Mesenchymal stem cell (in vitro differentiated cells and primary cell): ENCODE results near the gene PARD3.
A peak's percentile ranks its signal among the peaks of the same experiment; 100 is the strongest.

Source experiments
- DNase-seq: peaks from one replicate; pipeline ENCODE4 v3.0.0-alpha.2; 2013
- H2AFZ ChIP-seq: one replicate; pipeline ENCODE4 v1.6.1; 2013; ENCODE audit warnings: low read depth, mild to moderate bottlenecking, control low read depth, inconsistent platforms, low read length, moderate library complexity
- H2AK5ac ChIP-seq: 2 replicates; pipeline ENCODE4 v1.6.1; 2013; ENCODE audit warnings: low read length, moderate library complexity, mild to moderate bottlenecking, inconsistent platforms; ENCODE audit not compliant: severe bottlenecking
- H2BK120ac ChIP-seq: one replicate; pipeline ENCODE4 v1.6.1; 2013; ENCODE audit warnings: low read depth, mild to moderate bottlenecking, inconsistent platforms, low read length, moderate library complexity
- H2BK12ac ChIP-seq, 2 experiments: one replicate each; pipeline ENCODE4 v1.6.1; 2013; ENCODE audit warnings: inconsistent platforms in 2 of 2, low read length in 2 of 2, mild to moderate bottlenecking in 2 of 2, moderate library complexity in 2 of 2, control low read depth in 1 of 2
- H2BK15ac ChIP-seq: one replicate; pipeline ENCODE4 v1.6.1; 2013; ENCODE audit warnings: mild to moderate bottlenecking, low read depth, inconsistent platforms; ENCODE audit not compliant: poor library complexity, severe bottlenecking
- H2BK5ac ChIP-seq: 2 replicates; pipeline ENCODE4 v1.6.1; 2013; ENCODE audit warnings: low read depth, mild to moderate bottlenecking, low read length, control low read depth, inconsistent platforms; ENCODE audit not compliant: poor library complexity, severe bottlenecking
- H3K14ac ChIP-seq, 2 experiments: one replicate each; pipeline ENCODE4 v1.6.1; 2013; ENCODE audit warnings: inconsistent platforms in 2 of 2, low read length in 2 of 2, control low read depth in 1 of 2, mild to moderate bottlenecking in 1 of 2, moderate library complexity in 1 of 2
- H3K18ac ChIP-seq, 2 experiments: one replicate each; pipeline ENCODE4 v1.6.1; 2013; ENCODE audit warnings: inconsistent platforms in 2 of 2, low read length in 2 of 2, control low read depth in 1 of 2, low read depth in 1 of 2, mild to moderate bottlenecking in 1 of 2
- H3K23ac ChIP-seq, 2 experiments: one replicate each; pipeline ENCODE4 v1.6.1; 2013; ENCODE audit warnings: inconsistent platforms in 2 of 2, low read length in 2 of 2, mild to moderate bottlenecking in 2 of 2, moderate library complexity in 2 of 2, control low read depth in 1 of 2
- H3K27ac ChIP-seq: 2 replicates; pipeline ENCODE4 v1.5.1; 2013; ENCODE audit warnings: mild to moderate bottlenecking, moderate library complexity, low read length, control low read depth, inconsistent platforms; ENCODE audit not compliant: poor library complexity, severe bottlenecking
- H3K27me3 ChIP-seq, 2 experiments: 2 replicates each; pipeline versions ENCODE4 v1.6.1 to v1.7.0; 2013; ENCODE audit warnings: low read length in 2 of 2, mild to moderate bottlenecking in 2 of 2, moderate library complexity in 2 of 2, control low read depth in 1 of 2, inconsistent platforms in 1 of 2; ENCODE audit not compliant: control insufficient read depth in 1 of 2, insufficient read depth in 1 of 2
- H3K36me3 ChIP-seq, 2 experiments: 2 replicates each; pipeline versions ENCODE4 v1.6.1 to v1.7.0; 2013; ENCODE audit warnings: low read length in 2 of 2, control low read depth in 1 of 2, inconsistent platforms in 1 of 2, low read depth in 1 of 2, mild to moderate bottlenecking in 1 of 2; ENCODE audit not compliant: insufficient read depth in 2 of 2, control insufficient read depth in 1 of 2
- H3K4ac ChIP-seq, 2 experiments: one replicate each; pipeline ENCODE4 v1.6.1; 2013; ENCODE audit warnings: inconsistent platforms in 2 of 2, low read length in 2 of 2, mild to moderate bottlenecking in 2 of 2, moderate library complexity in 2 of 2, control low read depth in 1 of 2, low read depth in 1 of 2
- H3K4me1 ChIP-seq: 2 replicates; pipeline ENCODE4 v1.6.1; 2013; ENCODE audit warnings: low read depth, low read length, control low read depth; ENCODE audit not compliant: control insufficient read depth, insufficient read depth
- H3K4me2 ChIP-seq: 2 replicates; pipeline ENCODE4 v1.6.1; 2013; ENCODE audit warnings: low read length, mild to moderate bottlenecking, inconsistent platforms; ENCODE audit not compliant: poor library complexity, severe bottlenecking
- H3K4me3 ChIP-seq, 2 experiments: 2 replicates each; pipeline versions ENCODE4 v1.5.1 to v1.7.0; 2013; ENCODE audit warnings: low read length in 2 of 2, mild to moderate bottlenecking in 2 of 2, control low read depth in 1 of 2, low read depth in 1 of 2; ENCODE audit not compliant: insufficient read depth in 1 of 2
- H3K79me1 ChIP-seq: replicated peaks from 2 replicates; pipeline ENCODE4 v1.6.1; 2013; ENCODE audit warnings: mild to moderate bottlenecking, control low read depth, low read length, inconsistent platforms; ENCODE audit not compliant: poor library complexity, severe bottlenecking
- H3K9ac ChIP-seq: 2 replicates; pipeline ENCODE4 v1.7.0; 2013; ENCODE audit warnings: mild to moderate bottlenecking, low read length, moderate library complexity
- H3K9me3 ChIP-seq: 2 replicates; pipeline ENCODE4 v1.7.0; 2013; ENCODE audit warnings: mild to moderate bottlenecking, low read length; ENCODE audit not compliant: control insufficient read depth
- H4K8ac ChIP-seq: one replicate; pipeline ENCODE4 v1.6.1; 2013; ENCODE audit warnings: inconsistent platforms, mild to moderate bottlenecking, low read length, moderate library complexity
- H4K91ac ChIP-seq: one replicate; pipeline ENCODE4 v1.6.1; 2013; ENCODE audit warnings: mild to moderate bottlenecking, low read length, inconsistent platforms
- WGBS: methylation state at CpG from one replicate; pipeline ENCODE4 v1.1.7; 2013; ENCODE audit warnings: mixed read lengths; 5-methylcytosine and 5-hydroxymethylcytosine counted together

The PARD3 gene

DNA sequence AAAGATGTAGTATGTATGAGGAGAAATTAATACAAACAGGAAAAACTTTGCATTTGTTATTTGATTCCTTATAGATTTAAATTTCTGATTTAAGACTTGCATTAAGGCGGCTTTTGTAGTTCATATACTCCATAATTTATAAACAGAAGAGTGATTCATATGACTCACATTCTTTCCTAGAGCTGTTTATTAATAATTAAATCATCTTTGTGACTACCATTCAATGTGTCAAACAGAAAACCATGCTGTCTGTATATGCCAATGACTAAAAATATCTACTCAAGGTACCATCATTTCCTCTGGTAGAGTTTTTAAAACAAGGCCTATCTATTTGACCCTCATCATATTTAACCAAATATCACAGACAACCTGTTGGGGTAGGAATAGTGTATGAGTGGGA is 501.7 kb downstream of the PARD3 start:
- Histone ChIP-seq H2BK120ac (no peak overlapping the region), H2BK5ac (no peak overlapping the region), H2BK15ac (no peak overlapping the region), H3K18ac (no peak overlapping the region), H3K23ac (no peak overlapping the region), H3K9ac (no peak overlapping the region), H2AFZ (no peak overlapping the region), H3K14ac (no peak overlapping the region), H3K4ac (no peak overlapping the region), H3K36me3 (peaks cover 3 to 11% of the 10 kb centered on the region in 2 experiments), H3K27me3 (no peaks in the 10 kb centered on the region), H3K4me2 (no peak overlapping the region), H3K4me1 (peaks cover 2% of the 10 kb centered on the region), H3K4me3 (no peak overlapping the region), H3K79me1 (peaks cover 13% of the 10 kb centered on the region), H2AK5ac (no peak overlapping the region), H3K27ac (no peak overlapping the region), H2BK12ac (no peak overlapping the region), H4K8ac (no peak overlapping the region), H3K9me3 (no peaks in the 10 kb centered on the region), H4K91ac (no peak overlapping the region)
- no peak for DNase-seq
- WGBS: no CpG with 5 or more reads among the region's 1 CpG

DNA sequence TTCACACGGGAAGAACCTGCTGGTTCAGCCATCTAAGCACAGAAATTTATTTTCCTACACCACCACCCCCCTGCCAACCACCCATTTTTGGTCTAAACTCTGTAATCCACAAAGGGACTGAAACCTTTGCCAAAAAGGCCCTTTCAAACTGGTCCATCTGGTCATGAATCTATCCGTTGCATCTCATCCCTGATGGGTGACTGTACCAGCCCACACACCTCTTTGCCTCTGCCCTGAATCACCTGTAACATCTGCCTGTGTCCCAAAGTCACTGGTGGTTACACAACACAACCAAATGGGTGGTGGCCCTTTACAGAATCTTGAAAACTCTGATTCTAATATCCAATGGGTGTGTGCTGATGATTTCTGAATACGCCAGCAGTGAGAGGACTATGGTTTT is 503.4 kb downstream of the PARD3 start:
- no peak overlapping the region for H2BK120ac ChIP-seq
- no peak overlapping the region for H3K14ac ChIP-seq
- no peak overlapping the region for H3K23ac ChIP-seq
- no peak overlapping the region for H4K91ac ChIP-seq
- no peak overlapping the region for H2BK15ac ChIP-seq
- no peak overlapping the region for H2AFZ ChIP-seq
- no peak overlapping the region for H3K27ac ChIP-seq
- no peak overlapping the region for H3K4me2 ChIP-seq
- H2BK5ac ChIP-seq: no peak overlapping the region
- no peak overlapping the region for H3K9ac ChIP-seq
- H3K4me1 ChIP-seq: peaks cover 2% of the 10 kb centered on the region
- H3K36me3 ChIP-seq: peaks cover 5% of the 10 kb centered on the region in 2 experiments
- H2BK12ac ChIP-seq: no peak overlapping the region
- peaks cover 13% of the 10 kb centered on the region for H3K79me1 ChIP-seq
- H3K27me3 ChIP-seq: no peaks in the 10 kb centered on the region
- no peak overlapping the region for H3K18ac ChIP-seq
- WGBS: 98% methylated on average over 3 of the region's 3 CpGs
- no peak overlapping the region for H3K4me3 ChIP-seq
- no peak overlapping the region for H2AK5ac ChIP-seq
- H4K8ac ChIP-seq: no peak overlapping the region
- no peak for DNase-seq
- H3K9me3 ChIP-seq: no peaks in the 10 kb centered on the region
- H3K4ac ChIP-seq: no peak overlapping the region

DNA sequence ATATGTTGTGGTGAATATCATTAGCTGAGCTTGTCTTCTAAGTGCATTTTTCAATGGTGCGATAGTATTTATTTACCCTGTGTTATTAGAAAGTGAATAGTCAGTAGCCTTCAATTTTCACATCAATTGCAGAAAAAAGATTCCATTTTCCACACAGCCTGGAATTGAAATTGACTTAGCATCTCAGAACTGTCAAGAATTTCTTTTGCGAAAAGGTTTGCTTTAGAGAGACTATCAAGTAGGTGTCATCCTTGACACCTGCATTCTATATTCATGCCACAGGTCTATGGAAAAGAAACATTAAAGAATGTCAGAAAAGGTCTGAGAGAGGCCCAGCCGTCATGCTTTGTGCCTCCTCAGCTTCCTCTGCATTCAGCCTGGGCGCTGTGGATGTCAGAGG is 504.9 kb downstream of the PARD3 start:
- Histone ChIP-seq H3K4ac (no peak overlapping the region), H3K4me1 (peaks cover 2% of the 10 kb centered on the region), H3K36me3 (peaks cover 0 to 6% of the 10 kb centered on the region in 2 experiments), H2AFZ (no peak overlapping the region), H3K14ac (no peak overlapping the region), H3K9ac (no peak overlapping the region), H4K91ac (no peak overlapping the region), H3K9me3 (no peaks in the 10 kb centered on the region), H2BK5ac (no peak overlapping the region), H3K27ac (no peak overlapping the region), H3K4me2 (no peak overlapping the region), H3K18ac (no peak overlapping the region), H2BK15ac (no peak overlapping the region), H3K79me1 (peaks cover 10% of the 10 kb centered on the region), H2BK12ac (no peak overlapping the region), H3K27me3 (no peaks in the 10 kb centered on the region), H3K23ac (no peak overlapping the region), H2AK5ac (no peak overlapping the region), H3K4me3 (no peak overlapping the region), H2BK120ac (no peak overlapping the region), H4K8ac (no peak overlapping the region)
- no peak for DNase-seq
- 79% methylated on average over 2 of the region's 4 CpGs for WGBS

DNA sequence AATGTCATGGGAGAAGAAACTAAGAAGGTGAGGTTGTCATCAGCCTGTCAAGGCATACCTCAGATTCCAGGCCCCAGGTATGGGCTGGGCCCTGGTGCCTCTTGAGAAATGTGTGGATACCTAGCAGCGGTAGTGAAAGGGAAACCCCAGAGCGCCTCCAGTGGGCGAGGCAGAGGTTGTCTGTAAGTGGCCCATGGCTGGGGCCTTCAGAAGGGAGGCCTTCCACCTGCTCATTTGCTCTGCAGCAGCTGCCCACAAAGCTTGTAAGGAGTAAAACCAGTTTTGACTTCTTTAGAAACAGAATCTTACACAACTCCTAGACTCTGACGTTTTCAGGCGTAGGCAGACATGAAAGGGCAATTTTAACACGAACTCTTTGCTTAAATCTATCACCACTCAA is 509.9 kb downstream of the PARD3 start:
- Histone ChIP-seq H2AK5ac (no peak overlapping the region), H3K23ac (no peak overlapping the region), H4K8ac (no peak overlapping the region), H3K14ac (no peak overlapping the region), H4K91ac (no peak overlapping the region), H2BK120ac (no peak overlapping the region), H3K9me3 (no peaks in the 10 kb centered on the region), H3K27ac (no peak overlapping the region), H2BK5ac (no peak overlapping the region), H3K27me3 (no peaks in the 10 kb centered on the region), H3K4me3 (no peak overlapping the region), H2BK12ac (no peak overlapping the region), H3K36me3 (peaks cover 0 to 21% of the 10 kb centered on the region in 2 experiments), H3K4ac (no peak overlapping the region), H3K18ac (peak overlapping the region in 1 of 2 experiments; percentile 34), H3K4me2 (no peak overlapping the region), H3K4me1 (peaks cover 1% of the 10 kb centered on the region), H2AFZ (no peak overlapping the region), H2BK15ac (no peak overlapping the region), H3K79me1 (peaks cover 18% of the 10 kb centered on the region), H3K9ac (no peak overlapping the region)
- DNase-seq: no peak
- 71% methylated on average over 6 of the region's 6 CpGs for WGBS
